Measurements from ENCODE around the gene PEX1. TPM values are rescaled to one million over a fixed set of nuclear protein-coding genes. Genes with fewer than 3 reads are reported as not detected.
"Not testable (repeated sequence)": the region's sequence is repeated elsewhere in the genome, so short reads cannot be mapped to it uniquely, and the experiment has no call there.

The PEX1 gene
- polyA plus RNA-seq, 2 donors: 9.7 to 10.0 TPM

DNA sequence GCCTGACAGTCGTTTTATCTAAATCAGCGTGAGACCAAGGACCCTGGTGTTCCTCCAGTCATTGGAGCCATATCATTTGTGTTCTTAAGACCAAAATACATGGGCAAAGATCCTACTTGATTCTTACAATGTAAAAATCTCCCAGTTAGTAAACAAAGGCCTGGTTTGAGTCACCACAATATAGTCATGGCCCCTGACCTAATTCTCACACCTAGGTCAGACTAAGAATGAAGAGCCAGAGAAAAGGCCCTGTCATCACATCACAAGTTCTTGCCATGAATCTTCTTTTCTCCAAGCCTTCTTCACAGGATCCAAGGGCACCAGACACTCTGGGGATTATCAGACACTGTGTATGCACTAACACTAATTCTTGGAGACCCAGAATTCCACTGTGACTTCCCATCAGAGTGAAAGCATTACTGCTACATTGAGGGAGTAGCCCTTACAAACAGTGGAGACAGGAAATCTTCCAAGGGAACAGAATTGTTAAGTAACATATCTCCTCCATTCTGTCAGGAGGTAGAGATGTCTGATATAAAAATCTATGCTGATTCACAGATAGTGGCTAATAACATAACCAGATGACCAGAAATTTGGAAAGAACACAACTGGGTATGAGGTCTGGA lies 42.9 kb downstream of the PEX1 start:
- 89 to 96% methylated on average over 2 of the region's 2 CpGs for WGBS, 2 donors
- Histone ChIP-seq H3K36me3 (ENCODE audit: control insufficient read depth in 2 of 2, insufficient read depth in 2 of 2, low read length in 1 of 2) (peaks cover 0 to 2% of the 10 kb centered on the region in 2 donors), H3K27ac (ENCODE audit: low read depth in 2 of 2, low read length in 1 of 2) (no peak overlapping the region)

GRCh38 chr7:92484226-92484625 lies 44.1 kb downstream of the PEX1 start:
- not testable (repeated sequence) for H3K27ac ChIP-seq (ENCODE audit: low read depth in 2 of 2, low read length in 1 of 2); H3K27me3 ChIP-seq (ENCODE audit: control insufficient read depth in 1 of 2, insufficient read depth in 2 of 2, low read length in 2 of 2); H3K9me3 ChIP-seq (ENCODE audit: control insufficient read depth in 2 of 2, insufficient read depth in 1 of 2, low read depth in 1 of 2, low read length in 1 of 2); H3K4me3 ChIP-seq (ENCODE audit: low read depth in 1 of 2, low read length in 2 of 2); H3K36me3 ChIP-seq (ENCODE audit: control insufficient read depth in 2 of 2, insufficient read depth in 2 of 2, low read length in 1 of 2); H3K4me1 ChIP-seq (ENCODE audit: control insufficient read depth in 2 of 2, insufficient read depth in 2 of 2, low read length in 1 of 2)
- WGBS, 2 donors: 94 to 97% methylated on average over 6 of the region's 6 CpGs

More for the DNA sequence above, 42.9 kb downstream of the PEX1 start:
- no peak overlapping the region for H3K4me3 ChIP-seq (ENCODE audit: low read depth in 1 of 2, low read length in 2 of 2)
- no peaks in the 10 kb centered on the region for H3K27me3 ChIP-seq (ENCODE audit: control insufficient read depth in 1 of 2, insufficient read depth in 2 of 2, low read length in 2 of 2)
- no peaks in the 10 kb centered on the region for H3K9me3 ChIP-seq (ENCODE audit: control insufficient read depth in 2 of 2, insufficient read depth in 1 of 2, low read depth in 1 of 2, low read length in 1 of 2)
- H3K4me1 ChIP-seq (ENCODE audit: control insufficient read depth in 2 of 2, insufficient read depth in 2 of 2, low read length in 1 of 2): no peaks in the 10 kb centered on the region

DNA sequence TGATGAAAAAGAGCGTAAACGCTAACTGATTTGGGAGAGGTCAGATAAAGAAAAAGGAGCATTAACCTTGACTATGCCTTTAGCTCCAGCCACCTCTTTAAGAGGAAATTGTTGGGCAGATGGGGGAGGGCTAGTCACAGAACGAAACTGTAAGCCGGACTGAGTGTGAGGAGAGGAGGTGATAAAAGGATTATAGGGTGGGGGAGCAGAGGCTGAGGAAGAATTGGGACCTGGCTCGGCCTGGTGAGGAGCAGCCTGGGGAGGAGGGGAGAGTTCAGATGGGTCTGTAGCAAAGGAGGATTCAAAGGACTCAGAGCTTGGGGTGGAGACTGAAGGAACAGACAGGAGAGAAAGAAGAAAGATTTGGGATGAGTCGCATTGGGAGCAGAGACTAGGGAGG lies 44.7 kb downstream of the PEX1 start:
- not testable (repeated sequence) for H3K27me3 ChIP-seq (ENCODE audit: control insufficient read depth in 1 of 2, insufficient read depth in 2 of 2, low read length in 2 of 2); H3K36me3 ChIP-seq (ENCODE audit: control insufficient read depth in 2 of 2, insufficient read depth in 2 of 2, low read length in 1 of 2); H3K4me3 ChIP-seq (ENCODE audit: low read depth in 1 of 2, low read length in 2 of 2); H3K27ac ChIP-seq (ENCODE audit: low read depth in 2 of 2, low read length in 1 of 2); H3K4me1 ChIP-seq (ENCODE audit: control insufficient read depth in 2 of 2, insufficient read depth in 2 of 2, low read length in 1 of 2); H3K9me3 ChIP-seq (ENCODE audit: control insufficient read depth in 2 of 2, insufficient read depth in 1 of 2, low read depth in 1 of 2, low read length in 1 of 2)
- 76 to 77% methylated on average over 6 of the region's 6 CpGs for WGBS, 2 donors

DNA sequence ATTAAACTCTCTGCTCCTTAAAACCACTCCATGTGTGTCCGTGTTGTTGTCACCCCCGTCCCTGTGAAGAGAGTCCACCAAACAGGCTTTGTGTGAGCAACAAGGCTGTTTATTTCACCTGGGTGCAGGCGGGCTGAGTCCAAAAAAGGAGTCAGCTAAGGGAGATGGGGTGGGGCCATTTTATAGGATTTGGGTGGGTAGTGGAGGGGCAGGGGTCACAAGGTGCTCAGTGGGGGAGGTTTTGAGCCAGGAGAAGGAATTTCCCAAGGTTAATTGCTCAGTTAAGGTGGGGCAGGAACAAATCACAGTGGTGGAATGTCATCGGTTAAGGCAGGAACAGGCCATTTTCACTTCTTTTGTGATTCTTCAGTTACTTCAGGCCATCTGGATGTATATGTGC lies 49.2 kb downstream of the PEX1 start:
- not testable (repeated sequence) for H3K36me3 ChIP-seq (ENCODE audit: control insufficient read depth in 2 of 2, insufficient read depth in 2 of 2, low read length in 1 of 2); H3K27me3 ChIP-seq (ENCODE audit: control insufficient read depth in 1 of 2, insufficient read depth in 2 of 2, low read length in 2 of 2); H3K4me1 ChIP-seq (ENCODE audit: control insufficient read depth in 2 of 2, insufficient read depth in 2 of 2, low read length in 1 of 2); H3K27ac ChIP-seq (ENCODE audit: low read depth in 2 of 2, low read length in 1 of 2); H3K4me3 ChIP-seq (ENCODE audit: low read depth in 1 of 2, low read length in 2 of 2); H3K9me3 ChIP-seq (ENCODE audit: control insufficient read depth in 2 of 2, insufficient read depth in 1 of 2, low read depth in 1 of 2, low read length in 1 of 2)
- 95 to 96% methylated on average over 4 of the region's 4 CpGs for WGBS, 2 donors

- Histone ChIP-seq H3K27me3 (ENCODE audit: control insufficient read depth in 1 of 2, insufficient read depth in 2 of 2, low read length in 2 of 2) (no peaks in the 10 kb centered on the region), H3K4me3 (ENCODE audit: low read depth in 1 of 2, low read length in 2 of 2) (no peak overlapping the region), H3K4me1 (ENCODE audit: control insufficient read depth in 2 of 2, insufficient read depth in 2 of 2, low read length in 1 of 2) (peaks cover 0 to under 1% of the 10 kb centered on the region in 2 donors), H3K27ac (ENCODE audit: low read depth in 2 of 2, low read length in 1 of 2) (no peak overlapping the region), H3K36me3 (ENCODE audit: control insufficient read depth in 2 of 2, insufficient read depth in 2 of 2, low read length in 1 of 2) (no peaks in the 10 kb centered on the region), H3K9me3 (ENCODE audit: control insufficient read depth in 2 of 2, insufficient read depth in 1 of 2, low read depth in 1 of 2, low read length in 1 of 2) (no peaks in the 10 kb centered on the region)
- 95% methylated on average over 4 of the region's 4 CpGs for WGBS, 2 donors
Measured at GRCh38 chr7:92478711-92479110, 49.6 kb downstream of the PEX1 start.

GRCh38 chr7:92478095-92478494 lies 50.2 kb downstream of the PEX1 start:
- 89 to 91% methylated on average over 9 of the region's 9 CpGs for WGBS, 2 donors
- no peak overlapping the region for H3K4me3 ChIP-seq (ENCODE audit: low read depth in 1 of 2, low read length in 2 of 2)
- H3K36me3 ChIP-seq (ENCODE audit: control insufficient read depth in 2 of 2, insufficient read depth in 2 of 2, low read length in 1 of 2): no peaks in the 10 kb centered on the region
- H3K4me1 ChIP-seq (ENCODE audit: control insufficient read depth in 2 of 2, insufficient read depth in 2 of 2, low read length in 1 of 2): peaks cover 0 to 3% of the 10 kb centered on the region in 2 donors
- H3K9me3 ChIP-seq (ENCODE audit: control insufficient read depth in 2 of 2, insufficient read depth in 1 of 2, low read depth in 1 of 2, low read length in 1 of 2): no peaks in the 10 kb centered on the region
- no peak overlapping the region for H3K27ac ChIP-seq (ENCODE audit: low read depth in 2 of 2, low read length in 1 of 2)
- H3K27me3 ChIP-seq (ENCODE audit: control insufficient read depth in 1 of 2, insufficient read depth in 2 of 2, low read length in 2 of 2): no peaks in the 10 kb centered on the region

DNA sequence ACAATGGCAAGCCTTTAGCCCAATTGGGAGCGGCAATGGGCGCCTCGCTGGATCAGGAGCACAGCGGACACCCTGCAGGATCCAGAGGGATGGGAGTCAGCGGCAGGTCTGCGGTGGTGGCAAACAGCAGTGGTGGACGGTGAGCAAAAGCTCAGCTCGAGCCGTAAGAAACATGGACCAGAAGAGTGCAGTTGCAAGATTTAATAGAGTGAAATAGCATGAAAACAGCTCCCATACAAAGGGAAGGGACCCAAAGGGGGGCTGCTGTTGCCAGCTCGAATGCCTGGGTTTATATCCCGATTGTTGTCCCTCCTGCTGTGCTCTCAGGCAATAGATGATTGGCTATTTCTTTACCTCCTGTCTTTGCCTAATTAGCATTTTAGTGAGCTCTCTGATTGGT lies 50.6 kb downstream of the PEX1 start, which contains the start of gene ERVW-1:
ERVW-1 (minus strand) TSS at position 266 of the 400 bp plus-strand sequence. CDS start 7,565 bp downstream, outside the sequence.
- WGBS, 2 donors: 93 to 96% methylated on average over 11 of the region's 11 CpGs
- H3K4me3 ChIP-seq (ENCODE audit: low read depth in 1 of 2, low read length in 2 of 2); H3K4me1 ChIP-seq (ENCODE audit: control insufficient read depth in 2 of 2, insufficient read depth in 2 of 2, low read length in 1 of 2); H3K36me3 ChIP-seq (ENCODE audit: control insufficient read depth in 2 of 2, insufficient read depth in 2 of 2, low read length in 1 of 2); H3K27ac ChIP-seq (ENCODE audit: low read depth in 2 of 2, low read length in 1 of 2); H3K27me3 ChIP-seq (ENCODE audit: control insufficient read depth in 1 of 2, insufficient read depth in 2 of 2, low read length in 2 of 2); H3K9me3 ChIP-seq (ENCODE audit: control insufficient read depth in 2 of 2, insufficient read depth in 1 of 2, low read depth in 1 of 2, low read length in 1 of 2): not testable (repeated sequence)

GRCh38 chr7:92475851-92476590 lies 52.3 kb downstream of the PEX1 start:
- not testable (repeated sequence) for H3K27ac ChIP-seq (ENCODE audit: low read depth in 2 of 2, low read length in 1 of 2); H3K9me3 ChIP-seq (ENCODE audit: control insufficient read depth in 2 of 2, insufficient read depth in 1 of 2, low read depth in 1 of 2, low read length in 1 of 2); H3K36me3 ChIP-seq (ENCODE audit: control insufficient read depth in 2 of 2, insufficient read depth in 2 of 2, low read length in 1 of 2); H3K4me3 ChIP-seq (ENCODE audit: low read depth in 1 of 2, low read length in 2 of 2); H3K27me3 ChIP-seq (ENCODE audit: control insufficient read depth in 1 of 2, insufficient read depth in 2 of 2, low read length in 2 of 2); H3K4me1 ChIP-seq (ENCODE audit: control insufficient read depth in 2 of 2, insufficient read depth in 2 of 2, low read length in 1 of 2)
- WGBS, 2 donors: 90 to 91% methylated on average over 11 of the region's 11 CpGs

DNA sequence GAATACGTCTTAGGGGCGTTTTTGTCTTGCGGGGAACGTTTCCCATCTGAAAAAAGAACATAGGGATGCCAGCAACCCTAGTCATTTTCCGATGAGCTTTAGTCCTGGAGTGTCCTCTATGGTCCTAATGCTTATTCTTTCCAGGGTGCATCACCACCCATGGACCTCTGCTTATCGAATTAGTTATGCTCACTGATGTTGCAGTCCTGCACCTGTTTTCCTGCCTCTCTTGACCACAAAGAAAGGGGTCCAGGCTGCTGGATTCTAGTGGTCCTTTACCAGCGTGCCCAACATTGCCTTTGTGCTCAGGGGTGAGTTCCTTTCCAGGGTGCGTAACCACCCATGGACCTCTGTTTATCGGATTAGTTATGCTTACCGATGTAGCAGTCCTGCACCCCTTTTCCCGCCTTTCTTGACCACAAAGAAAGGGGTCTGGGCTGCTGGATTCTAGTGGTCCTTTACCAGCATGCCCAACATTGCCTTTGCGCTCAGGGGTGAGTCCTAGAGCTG lies 53.0 kb downstream of the PEX1 start:
- not testable (repeated sequence) for H3K27me3 ChIP-seq (ENCODE audit: control insufficient read depth in 1 of 2, insufficient read depth in 2 of 2, low read length in 2 of 2); H3K4me1 ChIP-seq (ENCODE audit: control insufficient read depth in 2 of 2, insufficient read depth in 2 of 2, low read length in 1 of 2); H3K36me3 ChIP-seq (ENCODE audit: control insufficient read depth in 2 of 2, insufficient read depth in 2 of 2, low read length in 1 of 2); H3K9me3 ChIP-seq (ENCODE audit: control insufficient read depth in 2 of 2, insufficient read depth in 1 of 2, low read depth in 1 of 2, low read length in 1 of 2); H3K4me3 ChIP-seq (ENCODE audit: low read depth in 1 of 2, low read length in 2 of 2); H3K27ac ChIP-seq (ENCODE audit: low read depth in 2 of 2, low read length in 1 of 2)
- WGBS, 2 donors: 88 to 93% methylated on average over 12 of the region's 12 CpGs

DNA sequence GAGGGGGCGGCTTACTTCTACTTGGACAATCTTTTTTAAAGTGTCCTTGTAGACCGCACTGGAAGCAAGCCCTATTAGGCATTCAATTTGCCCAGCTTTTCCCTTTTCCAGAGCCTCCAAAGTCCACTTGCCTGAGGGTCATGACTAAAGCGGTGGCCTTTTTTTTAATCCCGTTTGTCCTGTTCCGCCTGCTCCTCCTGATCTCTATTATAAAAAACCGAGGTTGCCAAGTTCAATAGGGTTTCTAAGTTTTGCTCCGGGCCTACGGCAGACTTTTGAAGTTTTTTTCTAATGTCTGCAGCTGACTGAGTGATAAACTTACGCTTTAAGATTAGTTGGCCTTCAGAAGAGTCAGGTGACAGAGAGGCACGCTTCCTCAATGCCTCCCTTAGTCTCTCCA lies 54.3 kb downstream of the PEX1 start:
- not testable (repeated sequence) for H3K9me3 ChIP-seq (ENCODE audit: control insufficient read depth in 2 of 2, insufficient read depth in 1 of 2, low read depth in 1 of 2, low read length in 1 of 2); H3K4me3 ChIP-seq (ENCODE audit: low read depth in 1 of 2, low read length in 2 of 2); H3K27me3 ChIP-seq (ENCODE audit: control insufficient read depth in 1 of 2, insufficient read depth in 2 of 2, low read length in 2 of 2); H3K36me3 ChIP-seq (ENCODE audit: control insufficient read depth in 2 of 2, insufficient read depth in 2 of 2, low read length in 1 of 2); H3K27ac ChIP-seq (ENCODE audit: low read depth in 2 of 2, low read length in 1 of 2); H3K4me1 ChIP-seq (ENCODE audit: control insufficient read depth in 2 of 2, insufficient read depth in 2 of 2, low read length in 1 of 2)
- WGBS, 2 donors: 51 to 61% methylated on average over 10 of the region's 10 CpGs

All from esophagus (tissue), 2 donors.